Measurements from ENCODE around the gene COPE. TPM values are rescaled to one million over a fixed set of nuclear protein-coding genes. Genes with fewer than 3 reads are reported as not detected.

The COPE gene
- polyA plus RNA-seq, 3 donors from 2014 or later, result 378 to 407 (median 401) TPM

GRCh38 chr19:18860302-18860700, 58.9 kb downstream of the COPE start:
- Mint-ChIP-seq H3K9me3 (no peaks in the 10 kb centered on the region), H3K27ac (no peak overlapping the region), H3K36me3 (peaks cover 4 to 32% (median 5%) of the 10 kb centered on the region in 3 donors), H3K4me3 (no peak overlapping the region), H3K27me3 (ENCODE audit: low read depth in 3 of 3) (peaks cover 2 to 7% (median 5%) of the 10 kb centered on the region in 3 donors), H3K4me1 (peaks cover 10 to 11% of the 10 kb centered on the region in 2 donors)
- no peak for DNase-seq

DNA sequence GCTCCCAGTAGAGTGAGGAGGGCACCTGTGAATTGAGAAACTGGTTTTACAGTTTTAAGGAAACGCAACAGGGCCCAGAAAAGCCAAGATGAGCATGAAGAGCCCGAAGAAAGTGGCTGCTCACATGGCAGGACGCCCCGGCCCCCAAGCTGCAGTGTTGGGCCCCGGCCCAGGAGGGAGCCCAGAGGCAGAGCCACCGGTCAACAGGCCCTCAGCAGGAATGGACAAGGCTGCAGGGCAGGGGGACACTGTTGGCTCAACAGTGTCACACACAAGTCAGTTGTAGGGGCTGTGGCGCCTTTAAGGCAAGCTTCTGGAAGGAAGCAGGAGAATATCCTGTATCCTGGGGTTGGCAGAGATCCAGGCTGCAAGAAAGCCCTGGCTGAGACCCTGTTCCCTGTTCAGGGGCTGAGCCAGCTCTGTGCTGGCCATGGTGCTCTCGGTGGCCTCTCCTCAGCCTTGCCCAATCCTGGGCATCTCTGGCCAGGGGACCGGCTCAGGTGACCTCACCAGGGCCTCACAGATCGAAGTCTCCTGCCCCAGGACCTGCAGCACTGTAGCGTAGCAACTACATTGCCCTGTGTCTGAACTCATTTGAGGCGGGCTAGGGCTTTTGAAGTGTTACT, 59.4 kb downstream of the COPE start:
- no peak overlapping the region for H3K27ac Mint-ChIP-seq
- no peak overlapping the region for H3K4me3 Mint-ChIP-seq
- no peaks in the 10 kb centered on the region for H3K9me3 Mint-ChIP-seq
- peaks cover 4 to 35% (median 6%) of the 10 kb centered on the region in 3 donors for H3K36me3 Mint-ChIP-seq
- no peak for DNase-seq
- H3K27me3 Mint-ChIP-seq (ENCODE audit: low read depth in 3 of 3), result peaks cover 2 to 7% (median 5%) of the 10 kb centered on the region in 3 donors
- H3K4me1 Mint-ChIP-seq, result peaks cover 10 to 11% of the 10 kb centered on the region in 2 donors

DNA sequence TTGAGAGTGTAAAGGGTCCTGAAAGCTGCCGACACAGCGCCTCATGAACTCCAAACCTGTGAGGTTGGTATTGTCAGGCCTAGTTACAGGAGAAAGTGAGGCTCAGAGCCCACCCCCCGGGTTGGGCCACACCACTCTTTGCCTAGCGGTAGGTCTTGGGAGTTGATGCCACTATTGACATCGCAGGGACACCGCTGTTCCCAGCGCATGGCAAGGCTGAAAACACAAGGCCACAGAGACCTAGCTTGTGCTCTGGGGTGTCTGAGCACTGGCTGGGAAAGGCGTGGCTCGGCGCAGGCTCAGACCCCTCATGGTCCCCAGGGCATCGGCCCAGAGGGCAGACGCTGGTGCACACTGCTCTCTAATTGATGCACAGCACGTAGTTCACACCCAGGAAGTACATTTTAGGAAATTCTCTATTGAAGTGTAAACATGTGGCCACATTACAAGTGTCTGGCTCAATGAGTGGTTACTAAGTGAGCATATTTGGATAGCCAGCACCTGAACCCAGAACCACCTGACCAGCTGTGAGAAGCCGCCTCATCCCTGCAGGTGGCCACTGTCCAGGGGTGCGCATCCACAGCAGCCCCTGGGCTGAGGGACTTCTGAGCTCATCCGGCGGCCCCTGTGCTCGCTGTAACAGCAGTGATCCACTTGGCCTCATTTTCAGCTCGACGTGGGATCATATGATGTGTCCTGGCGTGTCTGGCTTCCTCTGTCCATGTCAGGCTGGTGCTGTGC, 60.1 kb downstream of the COPE start:
- no peak overlapping the region for H3K27ac Mint-ChIP-seq
- H3K4me1 Mint-ChIP-seq, result peaks cover 10 to 11% of the 10 kb centered on the region in 2 donors
- H3K9me3 Mint-ChIP-seq, result no peaks in the 10 kb centered on the region
- no peak for DNase-seq
- peaks cover 2 to 7% (median 5%) of the 10 kb centered on the region in 3 donors for H3K27me3 Mint-ChIP-seq (ENCODE audit: low read depth in 3 of 3)
- peaks cover 4 to 35% (median 6%) of the 10 kb centered on the region in 3 donors for H3K36me3 Mint-ChIP-seq
- no peak overlapping the region for H3K4me3 Mint-ChIP-seq

GRCh38 chr19:18857223-18857622, 62.0 kb downstream of the COPE start:
- H3K36me3 Mint-ChIP-seq, result peaks cover 4 to 41% (median 6%) of the 10 kb centered on the region in 3 donors
- no peak for DNase-seq
- H3K4me1 Mint-ChIP-seq, result peaks cover 11 to 12% of the 10 kb centered on the region in 2 donors
- H3K9me3 Mint-ChIP-seq, result no peaks in the 10 kb centered on the region
- H3K27me3 Mint-ChIP-seq (ENCODE audit: low read depth in 3 of 3), result peaks cover 2 to 9% (median 5%) of the 10 kb centered on the region in 3 donors
- H3K4me3 Mint-ChIP-seq, result no peak overlapping the region
- H3K27ac Mint-ChIP-seq, result no peak overlapping the region

- DNase-seq, result no peak
- Mint-ChIP-seq H3K4me1 (peaks cover 11% of the 10 kb centered on the region in 2 donors), H3K4me3 (no peak overlapping the region), H3K9me3 (no peaks in the 10 kb centered on the region), H3K27ac (no peak overlapping the region), H3K36me3 (peaks cover 4 to 37% (median 6%) of the 10 kb centered on the region in 3 donors), H3K27me3 (ENCODE audit: low read depth in 3 of 3) (peaks cover 2 to 9% (median 2%) of the 10 kb centered on the region in 3 donors)
Observed at GRCh38 chr19:18856385-18857126, 62.6 kb downstream of the COPE start.

DNA sequence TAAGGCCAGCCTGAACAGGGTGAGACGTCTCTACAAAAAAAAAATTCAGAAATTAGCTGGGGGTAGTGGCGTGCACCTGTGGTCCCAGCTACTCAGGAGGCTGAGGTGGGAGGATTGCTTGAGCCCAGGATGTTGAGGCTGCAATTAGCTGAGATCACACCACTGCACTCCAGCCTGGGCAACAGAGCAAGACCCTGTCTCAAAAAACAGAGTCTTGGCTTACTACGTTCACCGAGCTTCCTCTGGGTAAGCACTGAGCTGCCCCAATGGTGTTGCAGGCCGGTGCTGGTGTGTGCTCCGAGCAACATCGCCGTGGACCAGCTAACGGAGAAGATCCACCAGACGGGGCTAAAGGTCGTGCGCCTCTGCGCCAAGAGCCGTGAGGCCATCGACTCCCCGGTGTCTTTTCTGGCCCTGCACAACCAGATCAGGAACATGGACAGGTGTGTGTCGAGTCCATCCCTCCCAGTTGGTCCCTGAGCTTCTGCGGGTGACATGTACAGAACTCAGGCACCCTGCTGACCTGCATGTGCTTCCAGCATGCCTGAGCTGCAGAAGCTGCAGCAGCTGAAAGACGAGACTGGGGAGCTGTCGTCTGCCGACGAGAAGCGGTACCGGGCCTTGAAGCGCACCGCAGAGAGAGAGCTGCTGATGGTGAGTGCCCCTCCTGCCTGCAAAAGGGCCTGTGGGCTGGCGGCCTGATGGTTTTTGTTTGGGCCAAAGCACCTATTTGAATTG, 63.4 kb downstream of the COPE start:
- no peak for DNase-seq
- Mint-ChIP-seq H3K4me1 (peaks cover 4 to 7% of the 10 kb centered on the region in 2 donors), H3K36me3 (peaks cover 4 to 31% (median 8%) of the 10 kb centered on the region in 3 donors), H3K9me3 (no peaks in the 10 kb centered on the region), H3K27me3 (ENCODE audit: low read depth in 3 of 3) (peaks cover 0 to 9% (median 4%) of the 10 kb centered on the region in 3 donors), H3K27ac (no peak overlapping the region), H3K4me3 (no peak overlapping the region)

- H3K27ac Mint-ChIP-seq, result no peak overlapping the region
- peaks cover 5 to 8% of the 10 kb centered on the region in 2 donors for H3K4me1 Mint-ChIP-seq
- peaks cover 4 to 27% (median 8%) of the 10 kb centered on the region in 3 donors for H3K36me3 Mint-ChIP-seq
Observed at GRCh38 chr19:18854982-18855381, 64.2 kb downstream of the COPE start.

DNA sequence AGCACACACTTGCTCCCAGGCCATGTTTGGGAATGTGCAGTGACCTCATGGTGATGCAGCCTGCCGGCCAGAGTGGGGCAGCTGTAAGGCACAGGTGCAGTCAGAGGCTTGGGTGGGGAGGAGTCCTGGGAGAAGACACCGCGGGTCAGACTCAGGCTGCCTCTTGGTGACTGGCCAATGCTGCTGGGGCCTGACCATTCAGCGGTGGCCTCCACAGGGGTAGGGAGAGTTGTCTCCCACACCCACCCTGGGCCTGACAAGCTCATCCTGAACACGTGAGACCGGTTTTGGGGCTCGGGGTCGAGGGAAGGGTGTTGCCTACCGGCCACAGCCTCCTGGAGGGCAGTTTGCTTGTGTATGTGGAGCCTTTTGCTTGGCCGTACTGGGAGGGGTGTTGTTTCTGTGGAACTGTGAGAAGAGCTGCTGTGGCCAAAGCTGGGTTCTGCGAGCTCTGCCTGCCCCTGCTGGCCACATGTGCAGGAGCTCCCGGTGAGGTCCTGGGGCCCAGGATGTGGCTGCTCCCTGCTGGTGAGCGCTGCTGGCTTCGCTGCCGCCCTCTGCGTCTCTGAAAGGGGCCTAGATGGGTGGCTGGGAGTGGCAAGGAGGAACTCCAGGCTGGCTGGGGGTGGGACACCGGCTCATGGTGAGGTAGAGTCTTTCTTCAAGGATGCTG, 65.3 kb downstream of the COPE start:
- Mint-ChIP-seq H3K36me3 (peaks cover 4 to 27% (median 8%) of the 10 kb centered on the region in 3 donors), H3K27me3 (ENCODE audit: low read depth in 3 of 3) (peaks cover 2 to 7% (median 4%) of the 10 kb centered on the region in 3 donors), H3K27ac (no peak overlapping the region), H3K4me3 (no peak overlapping the region), H3K9me3 (no peaks in the 10 kb centered on the region), H3K4me1 (peaks cover 16 to 17% of the 10 kb centered on the region in 2 donors)
- no peak for DNase-seq

More at GRCh38 chr19:18854982-18855381, 64.2 kb downstream of the COPE start:
- Mint-ChIP-seq H3K4me3 (no peak overlapping the region), H3K27me3 (ENCODE audit: low read depth in 3 of 3) (peaks cover 0 to 7% (median 4%) of the 10 kb centered on the region in 3 donors), H3K9me3 (no peaks in the 10 kb centered on the region)
- DNase-seq, result no peak

GRCh38 chr19:18852648-18853047, 66.5 kb downstream of the COPE start:
- Mint-ChIP-seq H3K9me3 (no peaks in the 10 kb centered on the region), H3K27me3 (ENCODE audit: low read depth in 3 of 3) (peaks cover 2 to 7% (median 4%) of the 10 kb centered on the region in 3 donors), H3K4me1 (peaks cover 25 to 29% of the 10 kb centered on the region in 2 donors), H3K4me3 (no peak overlapping the region), H3K27ac (no peak overlapping the region), H3K36me3 (peaks cover 4 to 20% (median 8%) of the 10 kb centered on the region in 3 donors)
- no peak for DNase-seq

GRCh38 chr19:18851673-18852325, 67.4 kb downstream of the COPE start:
- no peak overlapping the region for H3K27ac Mint-ChIP-seq
- no peaks in the 10 kb centered on the region for H3K9me3 Mint-ChIP-seq
- H3K36me3 Mint-ChIP-seq, result peaks cover 4 to 19% (median 8%) of the 10 kb centered on the region in 3 donors
- no peak for DNase-seq
- H3K4me3 Mint-ChIP-seq, result no peak overlapping the region
- H3K4me1 Mint-ChIP-seq, result peaks cover 31 to 37% of the 10 kb centered on the region in 2 donors
- H3K27me3 Mint-ChIP-seq (ENCODE audit: low read depth in 3 of 3), result peaks cover 2 to 7% (median 4%) of the 10 kb centered on the region in 3 donors

DNA sequence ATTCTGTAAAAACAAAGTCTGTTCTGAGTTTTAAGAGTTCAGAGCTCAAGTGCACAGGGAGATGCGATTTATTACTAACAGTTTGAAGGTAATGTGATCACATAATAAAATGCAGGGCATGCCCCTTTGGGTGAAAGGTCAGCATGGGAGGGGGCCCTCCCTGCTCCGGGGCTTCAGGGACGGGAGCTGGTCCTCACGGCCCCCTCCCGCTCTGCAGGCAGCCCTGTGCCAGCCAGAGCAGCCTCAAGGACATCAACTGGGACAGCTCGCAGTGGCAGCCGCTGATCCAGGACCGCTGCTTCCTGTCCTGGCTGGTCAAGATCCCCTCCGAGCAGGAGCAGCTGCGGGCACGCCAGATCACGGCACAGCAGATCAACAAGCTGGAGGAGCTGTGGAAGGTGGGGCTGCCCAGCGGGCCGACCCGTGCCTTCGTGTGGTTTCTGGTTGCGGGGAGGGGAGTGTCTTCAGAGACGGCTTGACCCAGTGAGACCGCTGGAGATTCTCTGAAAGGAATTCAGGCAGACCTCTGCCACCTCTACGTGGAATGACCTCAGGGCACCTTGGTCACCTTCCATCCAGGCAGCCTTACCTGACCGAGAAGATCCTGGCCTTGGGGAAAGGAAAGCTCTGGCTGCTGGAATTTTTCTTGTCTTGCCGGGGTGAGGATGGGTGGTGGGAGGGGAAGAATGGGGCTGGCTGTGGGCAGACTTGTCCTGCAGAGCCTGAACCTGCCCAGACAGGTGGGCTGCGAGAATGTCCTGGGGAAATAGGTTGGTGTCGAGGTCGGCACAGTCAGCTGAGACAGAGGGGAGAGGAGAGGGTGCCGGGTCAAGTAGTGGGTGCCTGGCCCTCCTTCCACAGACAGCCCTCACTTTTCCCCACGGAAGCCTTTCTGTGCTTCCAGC, 68.5 kb downstream of the COPE start:
- H3K36me3 Mint-ChIP-seq, result peaks cover 0 to 12% (median 8%) of the 10 kb centered on the region in 3 donors

More for the DNA sequence above, 68.5 kb downstream of the COPE start:
- no peaks in the 10 kb centered on the region for H3K9me3 Mint-ChIP-seq
- H3K4me3 Mint-ChIP-seq, result no peak overlapping the region
- no peak for DNase-seq
- peak overlapping the region in 3 of 6 donors; percentile 16 to 55 (median 49) for H3K27ac Mint-ChIP-seq
- peaks cover 40 to 48% of the 10 kb centered on the region in 2 donors for H3K4me1 Mint-ChIP-seq
- H3K27me3 Mint-ChIP-seq (ENCODE audit: low read depth in 3 of 3), result peaks cover 2 to 4% (median 4%) of the 10 kb centered on the region in 3 donors
